GM12878 (cell line): ENCODE measurements around the gene CXXC4. TPM values are rescaled to one million over a fixed set of nuclear protein-coding genes. Genes with fewer than 3 reads are reported as not detected.

Source experiments
- BACH1 ChIP-seq: fragments of 450-650 bp; IDR thresholded peaks from 2 replicates; pipeline ENCODE4 v1.6.1; 2017; ENCODE audit warnings: mild to moderate bottlenecking, borderline replicate concordance
- CHD2 ChIP-seq: IDR thresholded peaks from 2 replicates; pipeline ENCODE4 v1.6.1; 2011; ENCODE audit warnings: low read depth, low read length, improper control_type of control experiment, borderline replicate concordance
- EP300 ChIP-seq, 2 experiments: fragments of 150-350 bp in 1 of 2; IDR thresholded peaks; 2 replicates each; pipeline ENCODE4 v1.6.1; 2011 to 2012; ENCODE audit warnings: low read depth in 2 of 2, low read length in 2 of 2, borderline replicate concordance in 1 of 2, improper control_type of control experiment in 1 of 2, inconsistent platforms in 1 of 2; ENCODE audit not compliant: control insufficient read depth in 1 of 2
- ESRRA ChIP-seq: IDR thresholded peaks from 2 replicates; pipeline ENCODE4 v1.6.1; 2012; ENCODE audit warnings: mild to moderate bottlenecking, low read length, improper control_type of control experiment
- IKZF2 ChIP-seq, 2 experiments: fragments of 450-650 bp; IDR thresholded peaks; 2 replicates each; pipeline ENCODE4 v1.6.1; 2017; ENCODE audit warnings: mild to moderate bottlenecking in 2 of 2, moderate library complexity in 2 of 2
- JUND ChIP-seq: IDR thresholded peaks from 2 replicates; pipeline ENCODE4 v1.6.1; 2012; ENCODE audit warnings: low read depth, mild to moderate bottlenecking, low read length, improper control_type of control experiment, moderate library complexity
- NFIC ChIP-seq: IDR thresholded peaks from 2 replicates; pipeline ENCODE4 v1.6.1; 2012; ENCODE audit warnings: low read depth, mild to moderate bottlenecking, inconsistent platforms, low read length, moderate library complexity
- NRF1 ChIP-seq: conservative IDR thresholded peaks from 2 replicates; pipeline ENCODE4 v1.6.1; 2011; ENCODE audit warnings: mild to moderate bottlenecking, low read depth, low read length, improper control_type of control experiment
- RB1 ChIP-seq: fragments of 450-650 bp; formaldehyde crosslinking; IDR thresholded peaks from 2 replicates; pipeline ENCODE4 v1.6.1; 2017; ENCODE audit warnings: mild to moderate bottlenecking, borderline replicate concordance
- RELA ChIP-seq: fragments of 450-650 bp; IDR thresholded peaks from 2 replicates; pipeline ENCODE4 v1.8.0; 2014; ENCODE audit warnings: borderline replicate concordance; ENCODE audit not compliant: partially characterized antibody
- SMC3 ChIP-seq: IDR thresholded peaks from 2 replicates; pipeline ENCODE4 v1.6.1; 2011; ENCODE audit warnings: low read length, improper control_type of control experiment, borderline replicate concordance
- STAT1 ChIP-seq: fragments of 450-650 bp; conservative IDR thresholded peaks from 2 replicates; pipeline ENCODE4 v1.6.1; 2014; ENCODE audit warnings: antibody characterized with exemption, mild to moderate bottlenecking
- TCF7 ChIP-seq: IDR thresholded peaks from 2 replicates; pipeline ENCODE4 v1.6.1; 2014; ENCODE audit warnings: antibody characterized with exemption, borderline replicate concordance
- ZNF384 ChIP-seq: IDR thresholded peaks from 2 replicates; pipeline ENCODE4 v1.6.1; 2012; ENCODE audit warnings: low read depth, mild to moderate bottlenecking, low read length, improper control_type of control experiment, borderline replicate concordance
- polyA plus RNA-seq, 11 experiments: library from polyadenylated mRNA; depleted of rRNA in 4 of 11; unstranded in 6 of 11; stranded (reverse) in 5 of 11; fragments of >200 nt; fragmentation: Nextera tagmentation in 4 of 11; fragmentation: Illumina TruSeq in 1 of 11; extraction: Ambion mirVana in 4 of 11; extraction: Trizol in 1 of 11; gene quantifications; 1 replicate in 1 of 11; 2 replicates in 10 of 11; pipeline versions ENCODE4 v1.2.1 to v1.2.3, GENCODE V29; 2011 to 2016; ENCODE audit warnings: inconsistent platforms in 2 of 11, missing spikeins in 2 of 11, low read depth in 1 of 11
- total RNA-seq, 4 experiments: library from RNA; depleted of rRNA in 3 of 4; stranded (reverse); fragments of >200 nt in 3 of 4; fragmentation: Illumina TruSeq in 1 of 4; extraction: Trizol in 1 of 4; gene quantifications; 2 replicates each; pipeline versions ENCODE4 v1.2.1 to v1.2.3, GENCODE V29; 2013 to 2021
- TF ChIP-seq, protein P1 (sequence below): fragments of 450-650 bp; IDR thresholded peaks from 2 replicates; pipeline ENCODE4 v1.6.1; 2016; ENCODE audit warnings: mild to moderate bottlenecking, moderate library complexity, borderline replicate concordance
- TF ChIP-seq, protein P2 (sequence below): fragments of 450-650 bp; IDR thresholded peaks from 2 replicates; pipeline ENCODE4 v1.6.1; 2018; ENCODE audit warnings: borderline replicate concordance, mild to moderate bottlenecking; ENCODE audit not compliant: partially characterized antibody
- TF ChIP-seq, protein P3 (sequence below): fragments of 450-650 bp; conservative IDR thresholded peaks from 2 replicates; pipeline ENCODE4 v1.6.1; 2017; ENCODE audit warnings: mild to moderate bottlenecking, moderate library complexity
- TF ChIP-seq, protein P4 (sequence below), 3 experiments: IDR thresholded peaks in 2 of 3; conservative IDR thresholded peaks in 1 of 3; 2 replicates each; pipeline ENCODE4 v1.5.1; 2011; ENCODE audit warnings: low read depth in 3 of 3, low read length in 3 of 3, mild to moderate bottlenecking in 3 of 3, control low read depth in 2 of 3, moderate library complexity in 2 of 3, inconsistent platforms in 1 of 3, mixed read lengths in 1 of 3; ENCODE audit not compliant: control insufficient read depth in 2 of 3, insufficient read depth in 1 of 3; ENCODE audit errors: extremely low read depth in 1 of 3

The CXXC4 gene
- total and polyA plus RNA-seq, 10 of the 15 experiments (the other 5 are each of a cell fraction or from before 2014, with no cell fraction given): 4.2 to 17.0 (median 7.8) TPM

DNA sequence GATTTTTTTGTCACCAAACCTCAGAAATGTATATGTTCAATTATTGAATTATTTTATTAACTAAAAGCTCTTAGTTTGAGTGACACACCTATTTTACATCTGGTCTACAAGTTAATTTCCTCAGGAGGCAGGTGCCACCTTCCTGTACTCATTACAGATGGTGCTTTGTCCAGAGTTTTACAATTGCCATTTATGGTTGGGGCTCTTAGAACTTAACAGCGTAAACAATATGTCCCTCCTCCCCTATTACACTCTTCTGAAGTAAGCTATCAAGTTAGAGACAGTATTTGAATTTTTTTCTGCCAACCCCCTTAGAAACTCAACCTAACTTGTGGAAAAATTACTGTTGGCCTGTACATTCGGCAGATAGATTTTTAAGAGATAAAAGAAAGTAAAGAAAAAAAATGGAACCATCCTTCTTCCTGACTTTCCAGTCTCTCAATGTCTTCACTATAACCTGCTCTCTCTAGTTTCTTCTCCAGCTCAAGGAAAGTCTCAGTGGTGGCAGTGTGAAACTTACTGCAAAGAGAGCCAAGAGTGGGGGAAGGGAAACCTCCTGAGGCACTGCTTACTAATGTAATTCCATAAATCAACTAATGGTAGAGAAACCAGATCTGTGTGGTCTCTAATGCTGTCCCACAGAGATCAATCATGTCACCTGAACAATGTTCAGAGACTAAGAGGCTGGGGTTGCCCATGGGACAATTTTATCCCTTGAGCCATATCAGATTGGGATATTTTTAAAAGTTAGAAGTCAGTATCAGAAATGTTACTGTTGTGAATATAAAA is 7.8 kb downstream of the CXXC4 start (continued):
- TF ChIP-seq, protein P1, sequence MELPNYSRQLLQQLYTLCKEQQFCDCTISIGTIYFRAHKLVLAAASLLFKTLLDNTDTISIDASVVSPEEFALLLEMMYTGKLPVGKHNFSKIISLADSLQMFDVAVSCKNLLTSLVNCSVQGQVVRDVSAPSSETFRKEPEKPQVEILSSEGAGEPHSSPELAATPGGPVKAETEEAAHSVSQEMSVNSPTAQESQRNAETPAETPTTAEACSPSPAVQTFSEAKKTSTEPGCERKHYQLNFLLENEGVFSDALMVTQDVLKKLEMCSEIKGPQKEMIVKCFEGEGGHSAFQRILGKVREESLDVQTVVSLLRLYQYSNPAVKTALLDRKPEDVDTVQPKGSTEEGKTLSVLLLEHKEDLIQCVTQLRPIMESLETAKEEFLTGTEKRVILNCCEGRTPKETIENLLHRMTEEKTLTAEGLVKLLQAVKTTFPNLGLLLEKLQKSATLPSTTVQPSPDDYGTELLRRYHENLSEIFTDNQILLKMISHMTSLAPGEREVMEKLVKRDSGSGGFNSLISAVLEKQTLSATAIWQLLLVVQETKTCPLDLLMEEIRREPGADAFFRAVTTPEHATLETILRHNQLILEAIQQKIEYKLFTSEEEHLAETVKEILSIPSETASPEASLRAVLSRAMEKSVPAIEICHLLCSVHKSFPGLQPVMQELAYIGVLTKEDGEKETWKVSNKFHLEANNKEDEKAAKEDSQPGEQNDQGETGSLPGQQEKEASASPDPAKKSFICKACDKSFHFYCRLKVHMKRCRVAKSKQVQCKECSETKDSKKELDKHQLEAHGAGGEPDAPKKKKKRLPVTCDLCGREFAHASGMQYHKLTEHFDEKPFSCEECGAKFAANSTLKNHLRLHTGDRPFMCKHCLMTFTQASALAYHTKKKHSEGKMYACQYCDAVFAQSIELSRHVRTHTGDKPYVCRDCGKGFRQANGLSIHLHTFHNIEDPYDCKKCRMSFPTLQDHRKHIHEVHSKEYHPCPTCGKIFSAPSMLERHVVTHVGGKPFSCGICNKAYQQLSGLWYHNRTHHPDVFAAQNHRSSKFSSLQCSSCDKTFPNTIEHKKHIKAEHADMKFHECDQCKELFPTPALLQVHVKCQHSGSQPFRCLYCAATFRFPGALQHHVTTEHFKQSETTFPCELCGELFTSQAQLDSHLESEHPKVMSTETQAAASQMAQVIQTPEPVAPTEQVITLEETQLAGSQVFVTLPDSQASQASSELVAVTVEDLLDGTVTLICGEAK: no peak
- TF ChIP-seq EP300 (IDR thresholded peaks at IDR 0.05; ENCODE audit: borderline replicate concordance in 1 of 2, control insufficient read depth in 1 of 2, low read depth in 2 of 2, low read length in 2 of 2) (no peak), STAT1 (no peak), TCF7 (no peak), RB1 (no peak), NRF1 (no peak), JUND (no peak), NFIC (0 out of 2 replicates have a peak, but pooled peaks have one; percentile 38), BACH1 (no peak), SMC3 (no peak), CHD2 (0 out of 2 replicates have a peak, but pooled peaks have one; percentile 39), ZNF384 (no peak), IKZF2 (IDR thresholded peaks at IDR 0.05) (peak; percentile 43 to 45; a peak in 2 of 4 replicates), RELA (no peak), ESRRA (no peak)
- TF ChIP-seq, protein P2, sequence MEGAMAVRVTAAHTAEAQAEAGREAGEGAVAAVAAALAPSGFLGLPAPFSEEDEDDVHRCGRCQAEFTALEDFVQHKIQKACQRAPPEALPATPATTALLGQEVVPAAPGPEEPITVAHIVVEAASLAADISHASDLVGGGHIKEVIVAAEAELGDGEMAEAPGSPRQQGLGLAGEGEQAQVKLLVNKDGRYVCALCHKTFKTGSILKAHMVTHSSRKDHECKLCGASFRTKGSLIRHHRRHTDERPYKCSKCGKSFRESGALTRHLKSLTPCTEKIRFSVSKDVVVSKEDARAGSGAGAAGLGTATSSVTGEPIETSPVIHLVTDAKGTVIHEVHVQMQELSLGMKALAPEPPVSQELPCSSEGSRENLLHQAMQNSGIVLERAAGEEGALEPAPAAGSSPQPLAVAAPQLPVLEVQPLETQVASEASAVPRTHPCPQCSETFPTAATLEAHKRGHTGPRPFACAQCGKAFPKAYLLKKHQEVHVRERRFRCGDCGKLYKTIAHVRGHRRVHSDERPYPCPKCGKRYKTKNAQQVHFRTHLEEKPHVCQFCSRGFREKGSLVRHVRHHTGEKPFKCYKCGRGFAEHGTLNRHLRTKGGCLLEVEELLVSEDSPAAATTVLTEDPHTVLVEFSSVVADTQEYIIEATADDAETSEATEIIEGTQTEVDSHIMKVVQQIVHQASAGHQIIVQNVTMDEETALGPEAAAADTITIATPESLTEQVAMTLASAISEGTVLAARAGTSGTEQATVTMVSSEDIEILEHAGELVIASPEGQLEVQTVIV: no peak
- TF ChIP-seq, protein P3, sequence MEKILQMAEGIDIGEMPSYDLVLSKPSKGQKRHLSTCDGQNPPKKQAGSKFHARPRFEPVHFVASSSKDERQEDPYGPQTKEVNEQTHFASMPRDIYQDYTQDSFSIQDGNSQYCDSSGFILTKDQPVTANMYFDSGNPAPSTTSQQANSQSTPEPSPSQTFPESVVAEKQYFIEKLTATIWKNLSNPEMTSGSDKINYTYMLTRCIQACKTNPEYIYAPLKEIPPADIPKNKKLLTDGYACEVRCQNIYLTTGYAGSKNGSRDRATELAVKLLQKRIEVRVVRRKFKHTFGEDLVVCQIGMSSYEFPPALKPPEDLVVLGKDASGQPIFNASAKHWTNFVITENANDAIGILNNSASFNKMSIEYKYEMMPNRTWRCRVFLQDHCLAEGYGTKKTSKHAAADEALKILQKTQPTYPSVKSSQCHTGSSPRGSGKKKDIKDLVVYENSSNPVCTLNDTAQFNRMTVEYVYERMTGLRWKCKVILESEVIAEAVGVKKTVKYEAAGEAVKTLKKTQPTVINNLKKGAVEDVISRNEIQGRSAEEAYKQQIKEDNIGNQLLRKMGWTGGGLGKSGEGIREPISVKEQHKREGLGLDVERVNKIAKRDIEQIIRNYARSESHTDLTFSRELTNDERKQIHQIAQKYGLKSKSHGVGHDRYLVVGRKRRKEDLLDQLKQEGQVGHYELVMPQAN: no peak
- TF ChIP-seq, protein P4, sequence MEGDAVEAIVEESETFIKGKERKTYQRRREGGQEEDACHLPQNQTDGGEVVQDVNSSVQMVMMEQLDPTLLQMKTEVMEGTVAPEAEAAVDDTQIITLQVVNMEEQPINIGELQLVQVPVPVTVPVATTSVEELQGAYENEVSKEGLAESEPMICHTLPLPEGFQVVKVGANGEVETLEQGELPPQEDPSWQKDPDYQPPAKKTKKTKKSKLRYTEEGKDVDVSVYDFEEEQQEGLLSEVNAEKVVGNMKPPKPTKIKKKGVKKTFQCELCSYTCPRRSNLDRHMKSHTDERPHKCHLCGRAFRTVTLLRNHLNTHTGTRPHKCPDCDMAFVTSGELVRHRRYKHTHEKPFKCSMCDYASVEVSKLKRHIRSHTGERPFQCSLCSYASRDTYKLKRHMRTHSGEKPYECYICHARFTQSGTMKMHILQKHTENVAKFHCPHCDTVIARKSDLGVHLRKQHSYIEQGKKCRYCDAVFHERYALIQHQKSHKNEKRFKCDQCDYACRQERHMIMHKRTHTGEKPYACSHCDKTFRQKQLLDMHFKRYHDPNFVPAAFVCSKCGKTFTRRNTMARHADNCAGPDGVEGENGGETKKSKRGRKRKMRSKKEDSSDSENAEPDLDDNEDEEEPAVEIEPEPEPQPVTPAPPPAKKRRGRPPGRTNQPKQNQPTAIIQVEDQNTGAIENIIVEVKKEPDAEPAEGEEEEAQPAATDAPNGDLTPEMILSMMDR (IDR thresholded peaks at IDR 0.05 in 2 of 3, conservative IDR thresholded peaks at IDR 0.05 in 1 of 3; ENCODE audit: control insufficient read depth in 2 of 3, extremely low read depth in 1 of 3, insufficient read depth in 1 of 3, low read depth in 3 of 3, low read length in 3 of 3): no peak
